GM18951 (cell line): ENCODE results near the gene HEATR3.
"Not testable (repeated sequence)": the region's sequence is repeated elsewhere in the genome, so short reads cannot be mapped to it uniquely, and the experiment has no call there.

Experiments
- POLR2A ChIP-seq: IDR thresholded peaks from 4 replicates; pipeline ENCODE4 v1.6.1; 2011; ENCODE audit warnings: mild to moderate bottlenecking; ENCODE audit not compliant: insufficient read length, insufficient read depth; ENCODE audit errors: extremely low read depth
- in situ Hi-C: fragments of 300-500 bp; cut with MboI; formaldehyde crosslinking; loops from one replicate; pipeline ENCODE4 v1.12.0; 2022; ENCODE audit warnings: low sequenced_read_pairs, mixed read lengths, inconsistent platforms; ENCODE audit not compliant: unreplicated experiment

The HEATR3 gene

GRCh38 chr16:50099957-50100648 lies 34.3 kb downstream of the HEATR3 start:
- no peak for TF ChIP-seq POLR2A
- in situ Hi-C loops: no loop called here

GRCh38 chr16:50102051-50102746 lies 36.4 kb downstream of the HEATR3 start:
- in situ Hi-C loops: no loop called here
- no peak for TF ChIP-seq POLR2A

- TF ChIP-seq POLR2A: no peak
- in situ Hi-C loops: no loop called here
Observed at GRCh38 chr16:50103764-50104163, 38.0 kb downstream of the HEATR3 start.

GRCh38 chr16:50114357-50115129 lies 48.8 kb downstream of the HEATR3 start:
- no peak for TF ChIP-seq POLR2A
- in situ Hi-C loops: no loop called here

- no peak for TF ChIP-seq POLR2A
- in situ Hi-C loops: no loop called here
Observed at GRCh38 chr16:50120711-50121110, 54.9 kb downstream of the HEATR3 start.

GRCh38 chr16:50121278-50121677 lies 55.5 kb downstream of the HEATR3 start:
- TF ChIP-seq POLR2A: no peak
- in situ Hi-C loops: no loop called here

- in situ Hi-C loops: no loop called here
- no peak for TF ChIP-seq POLR2A
Observed at GRCh38 chr16:50121721-50122445, 56.1 kb downstream of the HEATR3 start.

GRCh38 chr16:50123417-50123816 lies 57.6 kb downstream of the HEATR3 start:
- in situ Hi-C loops: no loop called here
- no peak for TF ChIP-seq POLR2A

- in situ Hi-C loops: no loop called here
- no peak for TF ChIP-seq POLR2A
Observed at GRCh38 chr16:50124769-50125168, 59.0 kb downstream of the HEATR3 start.

GRCh38 chr16:50126183-50126582 lies 60.4 kb downstream of the HEATR3 start:
- TF ChIP-seq POLR2A: no peak
- in situ Hi-C loops: no loop called here

GRCh38 chr16:50132571-50132970 lies 66.8 kb downstream of the HEATR3 start:
- in situ Hi-C loops: not testable (repeated sequence)

GRCh38 chr16:50133214-50133613 lies 67.4 kb downstream of the HEATR3 start:
- no peak for TF ChIP-seq POLR2A
- in situ Hi-C loops: no loop called here

- no peak for TF ChIP-seq POLR2A
- in situ Hi-C loops: no loop called here
Observed at GRCh38 chr16:50136399-50136798, 70.6 kb downstream of the HEATR3 start.
